WERI-Rb-1 (cell line): ENCODE data around the gene JPH2.

ENCODE experiments used
- DNase-seq: peaks from one replicate; pipeline ENCODE4 v3.0.0-alpha.2; 2020
- H3K27ac ChIP-seq: fragments of 250-450 bp; sonication (Bioruptor Pico); 2 replicates; pipeline ENCODE4 v1.5.1; 2020; ENCODE audit warnings: mild to moderate bottlenecking, moderate library complexity
- H3K27me3 ChIP-seq: fragments of 250-450 bp; sonication (Bioruptor Pico); 2 replicates; pipeline ENCODE4 v1.5.1; 2021; ENCODE audit warnings: mild to moderate bottlenecking, low read depth, moderate library complexity; ENCODE audit not compliant: insufficient read depth, severe bottlenecking
- H3K36me3 ChIP-seq: fragments of 250-450 bp; sonication (Bioruptor Pico); 2 replicates; pipeline ENCODE4 v1.5.1; 2020; ENCODE audit warnings: mild to moderate bottlenecking, moderate library complexity
- H3K4me3 ChIP-seq: 2 replicates; pipeline ENCODE4 v1.5.1; 2011; ENCODE audit warnings: low read depth, mild to moderate bottlenecking, control low read depth, low read length
- H3K9me3 ChIP-seq: fragments of 250-450 bp; sonication (Bioruptor Pico); 2 replicates; pipeline ENCODE4 v1.5.1; 2021; ENCODE audit warnings: mild to moderate bottlenecking, moderate library complexity; ENCODE audit not compliant: severe bottlenecking
- CTCF ChIP-seq: IDR thresholded peaks from 2 replicates; pipeline ENCODE4 v1.5.1; 2011; ENCODE audit warnings: low read depth, mild to moderate bottlenecking, control low read depth, inconsistent platforms, low read length

JPH2 gene

DNA sequence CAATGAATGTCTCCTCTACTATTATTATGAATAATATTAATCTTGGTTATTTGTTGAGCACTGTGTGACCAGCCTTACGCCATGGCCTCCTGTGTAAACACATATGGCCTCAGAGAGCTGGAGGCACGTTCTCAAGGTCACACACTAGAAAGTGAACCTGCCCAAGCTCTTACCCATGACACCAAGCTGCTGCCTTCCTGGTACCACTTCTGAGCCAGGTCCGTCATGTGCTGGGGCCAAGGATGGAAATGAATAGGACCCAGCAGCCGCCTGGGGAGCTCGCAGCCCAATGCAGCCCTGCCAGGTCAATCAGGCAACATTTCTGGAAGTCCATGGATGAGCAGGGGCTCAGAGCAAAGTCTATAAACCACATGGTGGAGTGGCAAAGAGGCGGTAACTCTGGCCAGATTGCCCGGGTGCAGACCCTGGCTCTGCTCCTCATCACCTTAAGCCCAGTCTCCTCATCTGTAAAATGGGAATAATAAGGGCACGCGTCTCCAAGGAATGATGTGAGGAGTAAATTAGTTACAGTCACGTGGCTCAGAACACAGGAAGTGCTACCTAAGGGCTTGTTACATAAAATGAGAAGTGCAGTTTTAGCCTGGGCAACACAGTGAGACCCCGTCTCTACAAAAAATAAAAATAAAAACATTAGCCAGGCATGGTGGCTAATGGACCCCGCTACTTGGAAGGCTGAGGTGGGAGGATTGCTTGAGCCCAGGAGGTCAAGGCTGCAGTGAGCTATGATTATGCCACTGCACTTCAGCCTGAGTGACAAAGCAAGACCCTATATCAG is 61.5 kb downstream of the JPH2 start:
- no peak overlapping the region for H3K4me3 ChIP-seq
- no peaks in the 10 kb centered on the region for H3K36me3 ChIP-seq
- no peaks in the 10 kb centered on the region for H3K27me3 ChIP-seq
- DNase-seq, result no peak
- no peak overlapping the region for H3K27ac ChIP-seq
- H3K9me3 ChIP-seq, result no peaks in the 10 kb centered on the region
- TF ChIP-seq CTCF, result no peak

GRCh38 chr20:44123874-44124535 is 63.0 kb downstream of the JPH2 start:
- Histone ChIP-seq H3K4me3 (no peak overlapping the region), H3K36me3 (no peaks in the 10 kb centered on the region), H3K27me3 (no peaks in the 10 kb centered on the region), H3K27ac (no peak overlapping the region), H3K9me3 (no peaks in the 10 kb centered on the region)
- no peak for TF ChIP-seq CTCF
- DNase-seq, result no peak

DNA sequence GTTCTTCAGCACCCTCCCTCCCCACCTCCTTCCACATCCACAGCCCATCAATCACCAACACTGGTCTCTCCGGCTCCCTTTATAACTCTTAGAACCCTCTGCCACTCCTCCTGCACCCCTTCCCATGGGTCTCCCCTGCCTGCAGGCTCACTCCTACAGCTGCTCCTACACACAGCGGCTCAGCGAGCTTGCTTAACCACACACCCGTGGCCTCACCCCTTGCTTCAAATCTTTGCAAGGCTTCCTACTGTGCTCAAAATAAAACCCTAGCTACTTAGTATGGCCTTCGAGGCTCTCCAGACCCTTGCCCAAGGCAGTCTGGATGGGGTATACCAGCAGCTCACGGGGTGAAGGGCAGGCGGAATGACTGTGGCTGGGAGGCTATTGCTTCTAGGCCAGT is 63.7 kb downstream of the JPH2 start:
- no peak for DNase-seq
- no peaks in the 10 kb centered on the region for H3K27me3 ChIP-seq
- H3K36me3 ChIP-seq, result no peaks in the 10 kb centered on the region
- H3K4me3 ChIP-seq, result no peak overlapping the region
- no peak for TF ChIP-seq CTCF
- H3K27ac ChIP-seq, result no peak overlapping the region
- no peaks in the 10 kb centered on the region for H3K9me3 ChIP-seq

- Histone ChIP-seq H3K36me3 (no peaks in the 10 kb centered on the region), H3K27ac (no peak overlapping the region), H3K4me3 (no peak overlapping the region), H3K27me3 (peaks cover 7% of the 10 kb centered on the region), H3K9me3 (no peaks in the 10 kb centered on the region)
- DNase-seq, result peak; percentile 21
- no peak for TF ChIP-seq CTCF
These were observed 66.1 kb downstream of the JPH2 start for GRCh38 chr20:44120676-44121425.

- Histone ChIP-seq H3K36me3 (no peaks in the 10 kb centered on the region), H3K27me3 (peaks cover 9% of the 10 kb centered on the region), H3K27ac (no peak overlapping the region), H3K4me3 (no peak overlapping the region), H3K9me3 (no peaks in the 10 kb centered on the region)
- TF ChIP-seq CTCF, result no peak
- no peak for DNase-seq
These were observed 68.6 kb downstream of the JPH2 start for GRCh38 chr20:44118185-44119033.
